Colonic mucosa (tissue), 4 donors: Measurements from ENCODE around the gene EZH2. TPM values are rescaled to one million over a fixed set of nuclear protein-coding genes. Genes with fewer than 3 reads are reported as not detected.

ENCODE experiments used
- DNase-seq: peaks from one replicate; pipeline ENCODE4 v3.0.0-alpha.2; 2020
- H3K27ac ChIP-seq: fragments of 200-600 bp; one replicate; pipeline ENCODE4 v1.8.0; 2021
- H3K27me3 ChIP-seq: fragments of 200-600 bp; one replicate; pipeline ENCODE4 v1.8.0; 2021
- H3K36me3 ChIP-seq: fragments of 200-600 bp; one replicate; pipeline ENCODE4 v1.8.0; 2021
- H3K4me1 ChIP-seq: fragments of 200-600 bp; one replicate; pipeline ENCODE4 v1.8.0; 2021; ENCODE audit warnings: mild to moderate bottlenecking
- H3K4me3 ChIP-seq: fragments of 200-600 bp; one replicate; pipeline ENCODE4 v1.8.0; 2021
- H3K9ac ChIP-seq, 2 donors: one replicate each; pipeline ENCODE4 v1.7.0; 2013; ENCODE audit warnings: control low read depth in 2 of 2, low read depth in 2 of 2, low read length in 2 of 2
- H3K9me3 ChIP-seq: fragments of 200-600 bp; one replicate; pipeline ENCODE4 v1.8.0; 2021
- CTCF ChIP-seq: fragments of 200-600 bp; IDR thresholded peaks from one replicate; pipeline ENCODE4 v1.8.0; 2022; ENCODE audit warnings: antibody characterized with exemption, mild to moderate bottlenecking
- intact Hi-C: fragments of 100-400 bp; cut with DNase I; formaldehyde crosslinking; loops from one replicate; pipeline ENCODE4 v1.14.1; 2022
- total RNA-seq, 2 donors: library from RNA; stranded (reverse); fragmentation: NEBNext Ultra II Directional in 1 of 2; extraction: Animal tissue kit (Norgen Biotek cat#: 25700) in 1 of 2; gene quantifications; one replicate each; pipeline ENCODE4 v1.2.1, GENCODE V29; 2021
- donor health status: healthy.
- donor health status: DM: no; HTN: no; CAD: no.
- donor health status: DM: no; HTN: no; CAD: no.

EZH2 gene
- 10 to 100 TPM; 13.4 to 31.7 TPM for total RNA-seq

GRCh38 chr7:148884049-148884298 is at the start of gene EZH2:
Gene EZH2 (minus strand): TSS chr7:148884291. CDS start chr7:148847298, 36,993 bp downstream.
- Histone ChIP-seq H3K27me3 (no peaks in the 10 kb centered on the region), H3K36me3 (no peaks in the 10 kb centered on the region), H3K9me3 (no peaks in the 10 kb centered on the region), H3K4me1 (peaks cover 5% of the 10 kb centered on the region), H3K27ac (peak within 1 kb of the TSS; percentile 85), H3K9ac (peak within 1 kb of the TSS; percentile 73 to 76), H3K4me3 (peak within 1 kb of the TSS; percentile 72)
- no peak for DNase-seq
- intact Hi-C loops: no loop called here
- TF ChIP-seq CTCF: no peak

GRCh38 chr7:148931470-148931869 is 47.4 kb upstream of the EZH2 start:
- no peaks in the 10 kb centered on the region for H3K27me3 ChIP-seq
- TF ChIP-seq CTCF: no peak

GRCh38 chr7:148930335-148930734 is 46.2 kb upstream of the EZH2 start:
- no peak for DNase-seq
- intact Hi-C loops: no loop called here

More at GRCh38 chr7:148931470-148931869, 47.4 kb upstream of the EZH2 start:
- no peaks in the 10 kb centered on the region for H3K4me1 ChIP-seq
- no peak overlapping the region for H3K4me3 ChIP-seq
- intact Hi-C loops: no loop called here
- no peaks in the 10 kb centered on the region for H3K9me3 ChIP-seq
- H3K36me3 ChIP-seq: no peaks in the 10 kb centered on the region
- H3K27ac ChIP-seq: no peak overlapping the region
- no peak overlapping the region for H3K9ac ChIP-seq
- no peak for DNase-seq

GRCh38 chr7:148929176-148929575 is 45.1 kb upstream of the EZH2 start:
- Histone ChIP-seq H3K4me3 (no peak overlapping the region), H3K27ac (no peak overlapping the region), H3K9me3 (no peaks in the 10 kb centered on the region), H3K4me1 (no peaks in the 10 kb centered on the region), H3K9ac (no peak overlapping the region), H3K27me3 (no peaks in the 10 kb centered on the region), H3K36me3 (no peaks in the 10 kb centered on the region)
- no peak for DNase-seq
- no peak for TF ChIP-seq CTCF
- intact Hi-C loops: no loop called here

More at GRCh38 chr7:148930335-148930734, 46.2 kb upstream of the EZH2 start:
- no peak for TF ChIP-seq CTCF
- H3K4me3 ChIP-seq: no peak overlapping the region
- no peaks in the 10 kb centered on the region for H3K9me3 ChIP-seq
- no peaks in the 10 kb centered on the region for H3K27me3 ChIP-seq
- no peak overlapping the region for H3K9ac ChIP-seq
- H3K27ac ChIP-seq: no peak overlapping the region
- no peaks in the 10 kb centered on the region for H3K36me3 ChIP-seq
- H3K4me1 ChIP-seq: no peaks in the 10 kb centered on the region

GRCh38 chr7:148927123-148928045 is 43.3 kb upstream of the EZH2 start:
- no peak overlapping the region for H3K9ac ChIP-seq
- no peaks in the 10 kb centered on the region for H3K36me3 ChIP-seq
- no peaks in the 10 kb centered on the region for H3K27me3 ChIP-seq
- no peaks in the 10 kb centered on the region for H3K4me1 ChIP-seq
- no peak for TF ChIP-seq CTCF
- no peak overlapping the region for H3K27ac ChIP-seq
- no peak overlapping the region for H3K4me3 ChIP-seq
- intact Hi-C loops: no loop called here
- no peaks in the 10 kb centered on the region for H3K9me3 ChIP-seq
- no peak for DNase-seq
